Activated naive CD4-positive, alpha-beta T cell (primary cell): ENCODE data around the gene HELZ.
"Not testable (repeated sequence)": the region's sequence is repeated elsewhere in the genome, so short reads cannot be mapped to it uniquely, and the experiment has no call there.

Source experiments
- DNase-seq, 4 experiments: peaks; one replicate each; lab custom pipeline; 2025; lab: John Stamatoyannopoulos, UW

HELZ gene

DNA sequence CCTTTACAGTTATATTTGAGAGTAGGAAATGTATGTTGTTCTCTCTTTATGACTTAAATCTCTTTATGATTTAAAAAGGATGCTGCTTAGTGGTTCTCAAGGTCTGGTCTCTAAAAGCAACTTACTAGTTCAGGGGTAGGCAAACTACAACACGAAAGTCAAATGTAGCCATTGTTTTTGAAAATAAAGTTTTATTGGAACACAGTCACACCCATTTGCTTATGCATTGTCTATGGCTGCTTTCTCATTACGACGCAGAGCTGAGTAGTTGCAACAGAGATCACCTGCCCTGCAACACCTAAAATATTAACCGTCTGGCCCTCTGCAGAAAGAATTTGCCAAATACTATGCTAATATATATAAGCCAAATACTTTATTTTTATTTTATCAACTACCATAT is 58.2 kb downstream of the HELZ start:
- no peak for DNase-seq

DNA sequence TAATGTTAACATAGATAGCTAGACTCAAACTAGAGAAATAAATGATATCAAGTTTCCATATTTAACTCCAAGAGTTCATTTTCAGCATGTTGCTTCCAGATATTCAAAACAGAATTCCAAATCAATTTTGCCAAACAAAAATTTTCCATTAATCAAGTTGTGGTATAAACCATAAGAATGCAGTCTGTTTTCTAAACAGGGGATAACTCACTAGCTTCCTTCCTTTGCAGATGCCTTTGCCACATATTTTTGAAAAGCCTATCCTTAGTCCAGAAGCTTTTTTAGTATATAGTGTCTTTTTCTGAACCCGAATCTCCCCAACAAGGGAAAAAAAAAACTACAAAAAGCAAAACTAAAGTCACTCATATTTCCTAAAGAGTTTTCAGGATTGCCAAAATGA is 61.5 kb downstream of the HELZ start:
- DNase-seq: no peak

DNA sequence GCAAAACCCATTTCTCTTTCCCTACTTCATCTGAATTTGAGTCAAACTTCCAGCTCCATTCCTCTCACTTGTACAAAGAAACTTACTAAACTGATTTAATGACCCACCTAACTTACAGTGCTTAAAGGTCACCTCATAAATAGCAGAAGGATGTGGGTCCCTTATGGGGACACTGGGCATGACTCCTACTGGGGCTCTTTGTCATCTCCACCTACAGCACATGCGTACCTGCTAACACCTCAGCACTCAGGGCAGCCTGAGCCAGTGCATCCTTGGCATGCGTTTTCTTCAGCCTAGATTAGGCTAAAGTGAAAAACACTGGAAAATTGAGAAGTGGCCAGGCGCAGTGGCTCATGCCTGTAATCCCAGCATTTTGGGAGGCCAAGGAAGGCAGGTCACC is 63.2 kb downstream of the HELZ start:
- no peak for DNase-seq

DNA sequence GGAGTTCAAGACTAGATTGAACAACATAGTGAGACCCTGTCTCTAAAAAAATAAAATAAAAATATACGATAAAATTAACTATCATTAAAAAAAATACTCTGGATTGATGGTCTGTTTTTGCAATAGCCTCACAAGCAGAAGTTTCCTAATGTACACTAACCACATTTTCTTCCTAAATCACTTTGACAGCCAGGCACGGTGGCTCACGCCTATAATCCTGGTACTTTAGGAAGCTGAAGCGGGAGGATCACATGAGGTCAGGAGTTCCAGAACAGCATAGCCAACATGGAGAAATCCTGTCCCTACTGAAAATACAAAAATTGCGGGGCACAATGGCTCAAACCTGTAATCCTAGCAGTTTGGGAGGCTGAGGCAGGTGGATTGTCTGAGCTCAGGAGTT is 64.7 kb downstream of the HELZ start:
- DNase-seq: no peak

DNA sequence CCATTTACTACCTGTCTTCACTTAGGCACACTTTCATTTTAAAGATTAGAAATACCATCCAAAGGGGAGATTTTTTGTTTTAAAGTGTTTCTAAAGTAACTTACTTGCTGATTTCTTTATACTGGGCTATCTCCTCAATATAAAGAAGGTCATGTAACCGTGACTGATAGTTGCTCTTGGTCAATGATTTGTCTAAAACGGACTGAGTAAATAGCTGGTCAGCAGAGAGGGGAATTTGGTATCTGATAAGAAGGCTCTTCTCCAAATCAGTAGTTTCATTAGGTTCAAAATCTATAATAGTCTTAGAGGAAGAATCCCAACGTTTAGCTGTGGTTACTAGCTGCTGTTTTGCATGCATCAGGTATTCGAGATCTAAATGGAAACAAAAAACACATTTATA is 66.4 kb downstream of the HELZ start:
- DNase-seq: no peak

DNA sequence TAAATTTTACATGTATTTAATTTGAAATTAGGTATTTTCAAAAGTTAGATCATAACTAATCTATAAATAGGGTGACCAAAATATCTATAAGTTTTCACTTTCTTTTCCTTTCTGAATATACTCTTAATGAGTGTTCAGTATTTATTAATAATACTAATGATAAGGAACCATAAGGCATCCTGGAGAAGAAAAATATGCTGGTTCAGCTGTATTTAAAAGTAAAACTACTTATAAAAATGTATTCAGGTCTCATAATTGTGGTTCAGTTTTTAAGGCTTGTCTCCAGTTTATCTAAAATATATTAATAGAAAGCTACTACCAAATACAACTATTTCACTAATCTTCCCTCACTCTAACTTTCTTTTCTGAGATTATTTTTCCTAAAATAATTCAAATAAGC is 67.3 kb downstream of the HELZ start:
- DNase-seq: no peak

DNA sequence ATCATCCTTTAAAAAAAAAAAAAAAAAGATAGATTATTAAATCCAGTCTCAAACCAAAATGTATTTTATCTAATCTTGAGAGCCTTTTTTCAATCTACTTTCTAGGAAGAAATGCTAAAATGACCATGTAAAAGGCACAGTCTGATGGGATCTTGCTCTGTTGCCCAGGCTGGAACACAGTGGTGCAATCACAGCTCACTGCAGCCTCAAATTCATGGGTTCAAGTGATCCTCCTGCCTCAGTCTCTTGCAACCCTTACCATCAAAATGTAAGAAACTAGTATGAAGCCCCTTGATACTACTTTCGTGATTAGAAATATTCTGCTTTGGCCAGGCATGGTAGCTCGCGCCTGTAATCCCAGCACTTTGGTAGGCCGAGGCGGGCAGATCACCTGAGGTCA is 70.8 kb downstream of the HELZ start:
- no peak for DNase-seq

DNA sequence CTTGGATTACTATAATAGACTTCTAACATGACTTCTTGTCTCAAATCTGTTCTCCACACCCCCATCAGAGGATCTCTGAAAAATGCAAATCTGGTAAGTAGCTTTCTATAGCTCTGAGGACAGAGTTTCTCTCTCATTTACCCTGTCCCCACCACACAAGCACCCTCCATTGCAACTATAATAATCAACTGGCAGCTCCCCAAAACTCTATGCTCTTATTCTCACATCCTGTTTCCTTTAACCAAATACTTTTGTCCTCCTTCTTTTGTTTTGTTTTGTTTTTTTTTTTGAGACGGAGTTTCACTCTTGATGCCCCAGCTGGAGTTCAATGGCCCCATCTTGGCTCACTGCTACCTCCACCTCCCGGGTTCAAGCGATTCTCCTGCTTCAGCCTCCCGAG is 73.4 kb downstream of the HELZ start:
- DNase-seq: no peak

DNA sequence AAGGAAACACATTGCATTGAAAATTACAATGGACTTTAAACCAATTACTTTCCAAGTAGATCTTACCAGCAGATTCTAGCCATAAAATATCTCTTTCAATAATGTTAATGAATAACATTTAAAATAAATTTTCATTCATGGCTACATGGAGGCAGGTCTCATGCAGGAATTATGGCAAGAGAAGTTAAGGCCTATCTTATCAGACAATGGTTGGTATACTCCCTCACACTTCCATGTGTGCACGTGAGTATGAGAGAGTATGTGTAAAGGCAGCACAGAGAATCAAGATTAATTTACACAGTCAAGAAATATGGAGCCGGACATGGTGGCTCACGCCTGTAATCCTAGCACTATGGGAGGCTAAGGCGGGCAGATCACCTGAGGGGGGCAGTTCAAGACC is 76.5 kb downstream of the HELZ start:
- no peak for DNase-seq

DNA sequence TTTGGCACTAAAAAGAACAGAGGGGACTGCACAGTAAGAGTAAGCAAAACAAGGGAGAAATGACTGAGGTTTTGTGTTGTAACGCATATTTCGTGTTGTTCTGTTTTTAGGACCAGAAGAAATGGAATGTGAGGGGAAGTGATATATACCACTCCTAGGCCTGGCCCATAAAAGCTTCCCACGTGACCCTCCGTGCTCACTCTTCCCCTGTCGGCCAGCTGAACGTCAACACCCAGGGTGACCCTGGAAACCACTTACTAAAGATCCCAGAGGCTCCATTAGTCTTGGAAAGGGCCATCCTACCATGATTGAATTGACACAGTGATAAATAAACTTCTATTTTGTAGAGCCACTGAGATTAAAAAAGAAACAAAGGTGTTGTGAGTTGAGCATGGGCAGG is 79.8 kb downstream of the HELZ start:
- no peak for DNase-seq

DNA sequence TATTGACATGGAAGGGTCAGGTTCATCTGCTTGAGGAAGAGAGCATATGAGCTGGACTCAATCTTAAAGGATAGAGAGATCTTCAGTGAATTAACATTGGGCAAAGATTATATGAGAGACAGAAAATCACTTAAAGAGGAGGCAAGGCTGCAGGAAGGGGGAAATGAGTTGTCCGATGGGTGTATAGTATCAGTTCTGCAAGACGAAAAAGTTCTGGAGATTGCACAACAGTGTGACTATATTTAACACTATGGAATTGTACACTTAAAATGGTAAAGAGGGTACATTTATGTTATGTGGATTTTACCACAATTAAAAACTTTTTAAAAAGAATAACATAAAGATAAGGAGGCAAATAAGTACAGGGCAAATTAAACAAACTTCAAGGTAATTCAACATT is 80.7 kb downstream of the HELZ start:
- no peak for DNase-seq

DNA sequence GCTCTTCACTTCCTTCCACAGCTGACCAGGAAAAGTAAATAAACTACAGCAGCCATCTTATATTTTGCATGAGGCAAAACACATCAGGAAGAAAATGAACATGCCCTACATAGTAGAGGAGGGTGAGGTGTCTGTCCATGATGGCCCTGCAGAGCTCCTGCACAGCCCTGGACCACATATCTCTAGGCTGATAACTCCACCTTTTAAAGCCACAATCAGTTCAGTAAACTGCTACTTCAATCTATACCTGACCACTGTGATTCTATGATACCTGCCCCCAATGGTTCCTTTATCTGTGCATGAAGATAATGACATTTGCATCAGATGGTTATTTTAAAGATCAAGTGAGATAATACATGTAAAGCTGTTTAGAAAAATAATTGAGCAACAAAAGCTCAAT is 82.2 kb downstream of the HELZ start:
- no peak for DNase-seq

DNA sequence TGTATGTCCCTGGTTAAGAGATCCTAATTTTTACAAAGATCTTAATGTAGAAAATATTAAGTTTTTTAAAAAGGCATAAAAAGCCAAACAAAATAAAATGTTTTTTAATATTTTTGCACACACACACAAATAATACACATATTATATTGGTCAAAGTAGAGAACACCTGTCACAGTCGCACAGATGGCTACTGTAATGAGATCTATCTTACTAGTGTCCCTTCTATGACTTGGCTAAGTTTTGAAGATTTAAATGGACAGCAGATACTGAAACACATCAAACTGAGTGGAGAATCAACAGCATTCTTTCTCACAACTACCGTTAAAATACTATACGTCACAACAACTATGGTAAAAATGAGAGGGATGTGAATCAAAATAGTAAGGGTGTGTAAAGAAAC is 83.4 kb downstream of the HELZ start:
- no peak for DNase-seq

DNA sequence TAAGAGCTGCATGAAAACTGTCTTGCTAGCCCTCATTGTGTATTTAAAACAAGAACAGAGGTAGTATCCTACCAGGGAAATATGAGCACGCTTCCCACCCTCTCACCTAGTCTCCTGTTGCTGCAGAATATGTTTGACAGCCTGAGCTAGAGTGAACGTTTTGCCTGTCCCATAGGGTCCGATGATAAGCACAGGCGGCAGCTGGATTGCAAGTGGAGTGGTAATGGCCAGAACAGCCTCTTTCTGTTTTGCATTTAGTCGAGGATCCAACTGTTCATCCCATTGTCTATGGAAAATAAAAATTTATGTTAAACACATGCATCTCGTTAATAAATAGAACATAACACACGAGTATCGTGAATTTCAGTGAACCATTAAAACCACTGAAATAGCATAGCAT is 84.2 kb downstream of the HELZ start:
- no peak for DNase-seq

DNA sequence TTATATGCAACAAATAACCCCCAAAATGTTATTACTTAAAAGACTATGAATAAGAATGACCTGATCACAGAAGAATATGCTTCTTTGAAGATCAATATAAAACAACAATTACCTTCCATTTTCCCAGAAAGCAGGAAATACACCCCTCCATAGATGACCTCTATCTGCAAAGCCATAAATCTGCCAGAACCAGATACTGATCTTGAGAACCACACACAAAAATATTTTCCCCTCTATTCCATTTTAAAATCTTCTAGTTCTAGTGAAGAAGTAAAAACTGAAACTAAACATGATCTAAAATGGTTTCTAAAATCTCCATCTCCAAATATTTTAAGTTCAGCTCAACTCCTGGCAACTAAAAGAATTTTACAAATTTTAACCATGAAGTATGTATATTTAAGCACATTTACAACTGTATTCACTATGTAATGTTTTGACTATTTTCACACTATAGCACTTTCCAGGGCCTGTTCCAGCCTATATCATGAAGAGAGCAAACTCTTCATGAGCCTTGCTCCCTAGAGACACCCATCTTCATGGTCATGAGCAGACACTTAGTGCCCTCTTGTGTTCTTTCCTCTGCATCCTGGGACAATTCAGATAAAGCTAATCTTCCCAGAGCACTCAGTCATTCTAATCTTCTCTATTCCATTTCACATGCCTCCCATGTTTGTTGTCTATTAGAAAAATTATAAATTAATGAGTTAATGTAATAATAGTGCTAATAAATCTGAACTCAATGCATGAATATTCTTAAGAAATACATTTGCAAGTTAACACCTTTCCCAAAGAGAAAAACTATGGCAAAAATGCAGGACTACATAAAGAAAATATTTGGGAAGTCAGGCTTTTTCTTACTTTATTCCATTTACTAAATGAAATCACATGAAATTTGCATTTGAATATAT is 87.0 kb downstream of the HELZ start:
- no peak for DNase-seq

DNA sequence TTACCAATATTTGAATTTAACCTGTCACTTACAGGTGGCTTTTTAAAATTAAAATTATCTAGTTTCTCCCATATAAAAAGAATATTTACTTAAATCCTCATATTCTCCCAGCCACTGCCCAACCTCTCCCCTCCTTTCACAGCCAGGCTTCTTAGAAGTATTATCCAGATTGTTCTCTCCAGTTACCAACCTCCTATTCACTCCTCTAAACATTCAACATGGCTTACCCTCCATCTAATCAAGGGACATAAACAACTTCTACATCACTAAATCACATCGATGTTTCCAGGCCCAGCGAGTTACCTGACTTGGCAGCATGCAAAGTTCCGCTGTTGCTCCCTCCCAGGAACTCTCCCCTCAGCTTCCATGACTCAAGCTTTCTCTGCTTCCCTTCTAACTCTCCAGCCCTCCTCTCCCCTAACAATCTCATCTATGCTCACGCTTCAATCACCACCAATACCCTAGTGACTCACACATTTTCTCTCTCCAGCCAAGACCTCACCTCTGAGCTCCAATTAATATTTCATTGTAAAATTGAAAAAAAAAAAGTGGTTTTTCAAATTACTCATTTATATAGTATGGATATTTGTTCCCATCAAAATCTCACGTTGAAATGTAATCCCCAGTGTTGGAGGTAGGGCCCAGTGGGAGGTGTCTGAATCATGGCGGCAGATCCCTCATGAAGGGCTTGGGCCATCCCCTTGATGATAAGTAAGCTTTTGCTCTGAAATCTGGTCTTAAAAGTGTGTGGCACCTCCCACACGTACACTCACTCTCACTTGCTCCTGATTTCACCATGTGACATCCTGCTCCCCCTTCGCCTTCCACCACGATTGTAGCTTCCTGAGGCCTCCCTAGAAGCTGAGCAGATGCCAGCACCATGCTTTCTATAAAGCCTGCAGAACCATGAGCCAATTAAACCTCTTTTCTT is 88.5 kb downstream of the HELZ start:
- no peak for DNase-seq

DNA sequence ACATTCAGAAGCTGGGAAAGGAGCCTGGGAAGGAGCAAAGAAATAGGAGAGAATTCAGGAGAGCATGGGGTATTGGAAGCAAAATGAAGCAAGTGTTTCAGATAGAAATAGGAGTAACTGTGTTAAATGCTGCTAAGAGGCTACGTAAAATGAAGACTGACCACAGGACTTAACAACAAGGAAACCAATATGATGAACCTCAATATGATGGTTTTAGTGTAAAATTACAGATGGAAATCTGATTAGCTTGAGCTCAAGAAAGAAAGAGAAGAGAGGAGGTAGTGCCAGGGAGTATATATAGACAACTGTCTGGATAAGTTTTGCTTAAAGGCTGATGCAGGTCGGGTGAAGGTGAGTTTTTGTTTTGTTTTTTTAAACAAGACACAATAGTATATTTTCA is 92.2 kb downstream of the HELZ start:
- no peak for DNase-seq

DNA sequence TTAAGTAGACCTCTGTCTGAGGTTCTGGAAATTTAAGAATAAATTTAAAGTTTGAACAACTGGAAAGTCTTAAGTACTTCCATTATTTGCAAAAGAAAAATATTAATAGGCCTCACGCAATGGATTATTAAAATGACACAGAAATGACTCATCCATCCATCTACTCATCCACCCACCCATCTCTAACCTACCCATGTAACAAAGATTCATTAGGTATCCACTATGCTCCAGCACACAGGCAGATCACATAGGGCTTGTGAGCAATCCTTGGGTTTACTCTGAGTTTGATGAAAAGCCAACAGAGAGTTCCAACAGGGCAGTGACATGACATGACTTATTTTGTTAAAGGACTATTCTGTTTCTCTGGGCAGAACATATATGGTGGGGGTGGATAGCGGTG is 93.3 kb downstream of the HELZ start:
- no peak for DNase-seq

DNA sequence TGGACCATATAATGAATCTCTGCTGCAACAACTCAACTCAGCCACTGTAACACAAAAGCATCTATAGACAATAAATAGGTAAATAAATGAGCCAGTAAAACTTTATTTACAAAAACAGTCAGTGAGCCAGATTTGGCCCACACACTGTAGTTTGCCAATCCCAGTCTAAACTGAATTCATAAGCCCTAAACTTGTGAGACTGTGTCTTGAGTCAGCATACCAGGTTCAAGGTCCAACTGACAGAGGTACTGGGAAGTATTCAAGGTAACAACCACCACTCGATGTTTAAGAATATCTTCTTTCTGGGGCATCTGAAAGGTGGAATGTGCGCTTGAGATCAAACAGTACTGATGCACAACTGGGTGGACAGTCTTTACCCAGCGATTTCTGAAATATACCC is 94.2 kb downstream of the HELZ start:
- DNase-seq: no peak

DNA sequence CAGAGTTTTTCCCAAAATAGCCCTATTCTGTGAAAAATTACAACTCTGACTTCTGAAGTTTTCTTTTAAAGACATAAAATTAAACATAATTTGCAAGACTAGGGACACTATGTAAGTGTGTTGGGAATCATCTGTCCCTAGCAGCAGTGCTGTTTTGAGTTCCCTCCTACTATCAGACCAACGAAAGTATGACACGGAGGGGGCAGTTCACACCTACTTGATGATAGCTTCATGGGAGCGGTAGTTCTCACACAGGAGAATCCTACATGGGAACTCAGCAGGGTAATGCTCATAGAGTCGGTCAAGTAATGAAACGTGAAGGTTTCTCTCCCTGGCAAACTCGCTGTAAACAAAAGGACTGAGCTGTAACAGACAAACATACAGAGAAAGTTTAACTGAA is 96.6 kb downstream of the HELZ start:
- no peak for DNase-seq

DNA sequence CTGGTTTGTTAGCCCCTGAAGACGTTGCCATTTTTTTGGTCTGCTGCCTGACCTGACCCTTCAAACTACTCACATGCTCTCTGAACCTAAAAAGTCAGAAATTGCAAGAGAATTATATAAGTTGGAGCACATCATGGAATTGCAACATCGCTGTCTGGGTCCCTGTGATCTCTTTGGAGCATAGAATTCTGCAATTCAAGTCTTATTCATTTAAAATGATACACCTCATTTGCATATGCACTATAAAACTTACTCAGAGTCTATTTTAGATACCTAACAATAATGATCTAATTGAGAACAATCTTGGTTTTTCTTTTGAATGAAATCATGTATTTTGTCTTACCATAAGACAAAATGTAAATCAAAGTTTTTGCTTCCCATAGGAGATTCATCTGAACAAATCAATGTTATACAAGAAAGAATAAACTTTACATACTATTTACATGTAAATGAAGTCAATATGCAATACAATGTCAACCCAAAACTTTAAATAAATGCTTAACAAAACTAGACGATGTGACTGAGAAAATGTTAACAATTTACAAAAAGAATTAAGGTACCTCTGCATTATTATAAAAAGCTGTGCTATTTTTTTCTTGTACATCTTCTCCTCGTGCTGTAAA is 99.7 kb downstream of the HELZ start:
- no peak for DNase-seq

DNA sequence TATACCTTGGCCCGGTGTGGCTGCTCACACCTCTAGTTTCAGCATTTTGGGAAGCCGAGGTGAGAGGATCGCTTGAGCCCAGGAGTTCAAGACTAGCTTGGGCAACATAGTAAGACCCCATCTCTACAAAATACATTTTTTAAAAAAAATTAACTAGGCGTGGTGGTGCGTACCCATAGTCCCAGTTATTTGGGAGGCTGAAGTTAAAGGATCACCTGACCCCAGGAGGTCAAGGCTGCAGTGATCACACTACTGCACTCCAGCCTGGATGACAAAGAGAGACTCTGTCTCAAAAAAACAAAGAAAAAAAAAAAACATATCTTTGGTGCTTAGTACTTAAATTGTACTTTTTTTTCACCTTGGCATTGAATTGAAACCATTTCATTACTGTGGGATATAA is 101.7 kb downstream of the HELZ start:
- no peak for DNase-seq

DNA sequence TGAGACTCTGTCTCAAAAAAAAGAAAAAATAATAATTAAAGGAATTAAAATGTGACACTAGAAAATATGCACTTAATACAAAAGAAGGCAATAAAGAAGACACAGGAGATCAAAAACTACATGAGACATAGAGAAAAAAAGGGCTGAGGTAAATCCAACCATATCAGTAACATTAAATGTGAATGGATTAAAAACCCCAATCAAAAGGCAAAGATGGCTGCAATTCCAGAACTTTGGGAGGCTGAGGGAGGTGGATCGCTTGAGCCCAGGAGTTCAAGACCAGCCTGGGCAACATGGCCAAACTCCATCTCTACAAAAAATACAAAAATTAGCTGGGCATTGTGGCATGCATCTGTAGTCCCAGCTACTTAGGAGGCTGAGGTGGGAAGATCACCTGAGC is 103.0 kb downstream of the HELZ start:
- DNase-seq: not testable (repeated sequence)
